IPS-18a (cell line): ENCODE results near the gene DOCK9.

Source experiments
- H3K27ac ChIP-seq: one replicate; pipeline ENCODE4 v1.5.1; 2013; ENCODE audit warnings: low read length
- H3K27me3 ChIP-seq: one replicate; pipeline ENCODE4 v1.6.1; 2013; ENCODE audit warnings: mild to moderate bottlenecking, low read length; ENCODE audit not compliant: control insufficient read depth, insufficient read depth
- H3K36me3 ChIP-seq: one replicate; pipeline ENCODE4 v1.6.1; 2013; ENCODE audit warnings: low read depth, low read length; ENCODE audit not compliant: control insufficient read depth
- H3K4me1 ChIP-seq: one replicate; pipeline ENCODE4 v1.6.1; 2013; ENCODE audit warnings: low read depth, low read length; ENCODE audit not compliant: control insufficient read depth
- H3K4me3 ChIP-seq: one replicate; pipeline ENCODE4 v1.5.1; 2013; ENCODE audit warnings: low read length
- H3K9ac ChIP-seq: one replicate; pipeline ENCODE4 v1.6.1; 2013; ENCODE audit warnings: mild to moderate bottlenecking, low read length, moderate library complexity
- H3K9me3 ChIP-seq: one replicate; pipeline ENCODE4 v1.6.1; 2013; ENCODE audit warnings: low read depth, low read length; ENCODE audit not compliant: control insufficient read depth

Gene DOCK9

DNA sequence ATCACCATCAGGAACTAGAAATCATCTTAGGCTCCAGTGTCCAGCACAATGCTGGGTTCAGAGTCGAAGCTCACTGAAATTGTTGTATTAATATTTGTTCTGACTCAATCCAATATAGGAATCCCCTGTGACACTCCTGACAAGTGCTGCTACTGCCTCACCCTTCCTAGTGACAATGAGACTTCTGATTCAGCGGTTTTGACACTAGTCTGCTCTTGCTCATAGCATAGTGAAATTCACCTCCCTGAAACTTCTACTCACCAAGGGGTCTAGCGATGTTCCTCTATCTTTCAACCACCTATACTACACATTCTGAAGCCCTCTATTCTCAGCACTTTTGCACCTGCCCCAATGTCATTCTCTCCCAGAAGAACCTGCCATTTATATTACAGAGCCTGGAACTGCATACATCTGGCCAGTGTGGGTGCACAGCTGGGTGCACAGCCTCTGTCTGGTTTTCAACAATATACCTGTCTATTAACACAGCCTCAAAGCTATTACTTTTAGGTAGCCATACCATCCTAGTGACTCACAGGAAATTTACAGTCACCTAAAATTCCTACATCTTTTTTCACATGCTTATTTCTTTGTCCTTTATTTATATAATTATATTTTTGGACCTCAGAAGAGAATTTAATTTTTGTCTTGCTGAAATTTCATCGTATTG is 88.3 kb downstream of the DOCK9 start:
- Histone ChIP-seq H3K36me3 (no peaks in the 10 kb centered on the region), H3K27me3 (no peaks in the 10 kb centered on the region), H3K27ac (no peak overlapping the region), H3K9me3 (no peaks in the 10 kb centered on the region), H3K4me1 (peaks cover 42% of the 10 kb centered on the region), H3K4me3 (no peak overlapping the region), H3K9ac (no peak overlapping the region)

GRCh38 chr13:98888890-98889279 is 89.0 kb downstream of the DOCK9 start:
- no peak overlapping the region for H3K4me3 ChIP-seq
- no peak overlapping the region for H3K27ac ChIP-seq
- H3K4me1 ChIP-seq, result peaks cover 42% of the 10 kb centered on the region
- no peaks in the 10 kb centered on the region for H3K9me3 ChIP-seq
- H3K36me3 ChIP-seq, result no peaks in the 10 kb centered on the region
- no peaks in the 10 kb centered on the region for H3K27me3 ChIP-seq
- no peak overlapping the region for H3K9ac ChIP-seq

DNA sequence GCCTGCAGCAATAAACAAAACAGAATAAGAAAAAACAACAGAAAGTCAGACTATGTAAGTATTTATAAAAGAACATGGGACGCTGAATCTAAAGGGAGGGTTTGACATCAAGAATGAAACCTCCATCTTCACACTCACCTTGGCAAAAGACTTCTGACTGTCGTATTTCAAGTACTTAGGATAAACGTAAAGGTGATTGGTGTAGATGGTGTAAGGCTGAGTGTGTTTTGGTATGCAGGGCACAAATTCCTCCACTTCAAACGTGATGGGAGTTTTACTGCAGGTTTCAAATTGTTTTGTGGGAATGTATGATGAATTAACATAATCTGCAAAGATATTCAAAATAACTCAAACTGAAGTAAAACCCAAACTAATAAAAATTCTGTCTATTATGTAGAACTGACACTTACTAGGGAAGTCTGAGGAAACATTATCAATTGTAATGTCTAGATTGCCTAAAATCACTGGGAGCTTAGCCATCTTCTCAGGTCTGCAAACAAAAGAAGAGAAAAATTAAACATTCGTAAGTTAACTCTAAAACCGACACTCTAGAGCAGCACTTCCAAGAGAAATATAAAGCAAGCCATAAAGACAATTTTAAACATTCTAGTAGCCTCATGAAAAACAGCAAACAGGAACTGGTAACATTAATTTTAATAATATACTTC is 89.5 kb downstream of the DOCK9 start:
- Histone ChIP-seq H3K4me1 (peaks cover 42% of the 10 kb centered on the region), H3K36me3 (no peaks in the 10 kb centered on the region), H3K27me3 (no peaks in the 10 kb centered on the region), H3K9me3 (no peaks in the 10 kb centered on the region), H3K9ac (no peak overlapping the region), H3K4me3 (no peak overlapping the region), H3K27ac (no peak overlapping the region)

- Histone ChIP-seq H3K36me3 (no peaks in the 10 kb centered on the region), H3K27ac (no peak overlapping the region), H3K4me1 (peaks cover 29% of the 10 kb centered on the region), H3K9ac (no peak overlapping the region), H3K27me3 (no peaks in the 10 kb centered on the region), H3K4me3 (no peak overlapping the region), H3K9me3 (no peaks in the 10 kb centered on the region)
Measured at GRCh38 chr13:98886587-98887230, 91.2 kb downstream of the DOCK9 start.

DNA sequence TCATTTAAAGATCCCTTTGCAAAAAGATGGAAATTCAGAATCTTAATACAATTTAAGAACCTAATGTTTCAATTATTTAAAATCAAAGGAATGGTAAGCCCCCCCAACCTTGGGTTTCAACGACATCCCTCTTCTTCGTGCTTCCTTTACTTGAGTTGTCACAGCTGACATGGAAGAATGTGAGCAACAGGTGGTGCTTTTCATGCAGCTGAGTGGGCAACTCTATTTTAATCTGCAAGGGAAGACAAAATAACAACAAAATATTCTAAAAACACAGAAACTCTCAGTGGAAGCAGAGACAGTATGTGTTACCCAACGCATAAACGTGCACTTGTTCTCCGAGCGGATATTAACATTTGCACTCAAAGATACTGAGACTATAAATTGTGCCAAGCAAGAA is 92.3 kb downstream of the DOCK9 start:
- H3K4me3 ChIP-seq, result no peak overlapping the region
- H3K9ac ChIP-seq, result no peak overlapping the region
- no peak overlapping the region for H3K27ac ChIP-seq
- H3K4me1 ChIP-seq, result peaks cover 25% of the 10 kb centered on the region
- H3K27me3 ChIP-seq, result no peaks in the 10 kb centered on the region
- no peaks in the 10 kb centered on the region for H3K9me3 ChIP-seq
- no peaks in the 10 kb centered on the region for H3K36me3 ChIP-seq

DNA sequence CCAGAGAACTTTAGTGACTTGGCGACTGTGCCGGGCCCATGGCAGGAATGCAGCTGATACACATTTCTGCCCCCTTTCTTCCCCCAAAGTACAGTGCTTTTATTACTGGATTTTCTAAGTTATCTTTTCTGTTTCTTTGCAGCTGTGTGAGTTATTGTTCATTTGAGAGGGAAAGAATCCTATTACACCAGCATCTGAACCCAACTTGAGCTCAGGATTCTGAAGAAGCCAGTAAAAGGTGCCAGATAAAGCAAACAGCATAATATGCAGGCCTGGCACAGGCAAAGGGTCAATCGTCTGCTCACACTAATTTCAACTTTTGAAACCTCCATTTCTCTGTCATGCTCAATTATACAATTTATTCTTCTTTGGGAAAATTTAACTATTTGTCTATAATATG is 93.9 kb downstream of the DOCK9 start:
- H3K27ac ChIP-seq, result no peak overlapping the region
- H3K4me3 ChIP-seq, result no peak overlapping the region
- no peaks in the 10 kb centered on the region for H3K27me3 ChIP-seq
- H3K9ac ChIP-seq, result no peak overlapping the region
- H3K4me1 ChIP-seq, result peaks cover 19% of the 10 kb centered on the region
- H3K9me3 ChIP-seq, result no peaks in the 10 kb centered on the region
- no peaks in the 10 kb centered on the region for H3K36me3 ChIP-seq

DNA sequence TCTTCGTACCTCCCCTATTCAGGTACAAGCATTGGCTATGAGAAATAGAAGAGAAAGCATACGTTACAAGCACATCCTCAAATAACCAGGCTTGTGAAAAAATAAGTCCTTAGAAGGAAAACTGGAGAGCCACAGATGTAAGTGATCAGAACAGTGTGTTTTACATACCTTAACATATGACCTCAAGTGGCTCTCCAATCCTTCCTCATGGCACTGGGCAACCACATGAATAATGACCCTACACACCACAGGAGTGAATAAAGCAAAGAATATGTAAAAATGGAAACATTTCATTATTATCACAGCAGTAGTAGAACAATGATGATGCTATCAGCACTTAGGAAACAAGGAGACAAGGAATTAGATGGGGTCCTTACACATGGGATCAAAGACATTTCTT is 96.5 kb downstream of the DOCK9 start:
- no peak overlapping the region for H3K9ac ChIP-seq
- H3K36me3 ChIP-seq, result no peaks in the 10 kb centered on the region
- no peak overlapping the region for H3K4me3 ChIP-seq
- no peaks in the 10 kb centered on the region for H3K9me3 ChIP-seq
- no peaks in the 10 kb centered on the region for H3K27me3 ChIP-seq
- no peak overlapping the region for H3K27ac ChIP-seq
- H3K4me1 ChIP-seq, result peaks cover 11% of the 10 kb centered on the region

GRCh38 chr13:98880677-98881076 is 97.2 kb downstream of the DOCK9 start:
- Histone ChIP-seq H3K4me1 (peaks cover 8% of the 10 kb centered on the region), H3K9me3 (no peaks in the 10 kb centered on the region), H3K27me3 (no peaks in the 10 kb centered on the region), H3K4me3 (no peak overlapping the region), H3K9ac (no peak overlapping the region), H3K36me3 (no peaks in the 10 kb centered on the region), H3K27ac (no peak overlapping the region)

DNA sequence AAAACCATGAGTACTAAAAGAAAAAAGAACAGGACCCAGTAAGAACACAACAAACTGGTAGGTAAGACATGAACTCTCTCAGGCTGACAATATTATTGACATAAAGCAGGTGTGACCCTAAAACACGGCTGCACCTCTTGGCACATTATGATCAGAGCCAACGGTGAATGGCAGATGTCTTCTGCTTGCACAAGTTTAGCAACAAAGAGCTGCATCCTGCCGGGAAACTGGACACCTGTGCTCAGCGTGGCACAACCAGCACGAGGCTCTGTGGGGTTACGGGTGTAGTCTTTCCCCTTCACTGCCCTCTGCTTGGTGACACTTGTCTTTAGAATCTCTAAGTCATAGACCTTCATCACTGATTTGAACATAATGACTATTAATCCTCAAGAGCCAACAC is 97.9 kb downstream of the DOCK9 start:
- no peaks in the 10 kb centered on the region for H3K36me3 ChIP-seq
- H3K9me3 ChIP-seq, result no peaks in the 10 kb centered on the region
- no peak overlapping the region for H3K4me3 ChIP-seq
- H3K27me3 ChIP-seq, result no peaks in the 10 kb centered on the region
- no peak overlapping the region for H3K9ac ChIP-seq
- H3K27ac ChIP-seq, result no peak overlapping the region
- peaks cover 16% of the 10 kb centered on the region for H3K4me1 ChIP-seq

DNA sequence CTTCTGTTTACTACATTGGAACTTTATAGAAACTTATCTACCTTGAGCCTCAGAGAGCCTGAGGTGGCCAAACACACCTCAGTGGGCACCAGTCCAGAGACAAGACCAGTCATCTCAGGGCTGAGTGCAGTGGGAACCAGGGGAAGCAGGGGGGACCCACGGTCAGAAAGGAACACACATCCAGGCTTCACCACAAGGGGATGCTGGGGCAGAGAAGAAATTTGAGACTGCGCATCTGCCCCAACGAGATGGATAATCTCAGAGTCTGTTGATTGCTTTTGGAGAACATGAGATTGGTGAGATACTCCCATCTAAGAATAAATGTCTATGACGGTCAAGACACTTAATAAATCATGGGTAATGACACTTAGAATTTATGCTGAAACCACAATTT is 98.7 kb downstream of the DOCK9 start:
- Histone ChIP-seq H3K27ac (no peak overlapping the region), H3K27me3 (no peaks in the 10 kb centered on the region), H3K9me3 (no peaks in the 10 kb centered on the region), H3K9ac (no peak overlapping the region), H3K36me3 (no peaks in the 10 kb centered on the region), H3K4me3 (no peak overlapping the region), H3K4me1 (peaks cover 16% of the 10 kb centered on the region)

- Histone ChIP-seq H3K4me3 (no peak overlapping the region), H3K9ac (no peak overlapping the region), H3K27ac (no peak overlapping the region), H3K27me3 (no peaks in the 10 kb centered on the region), H3K9me3 (peaks cover 1% of the 10 kb centered on the region), H3K36me3 (no peaks in the 10 kb centered on the region), H3K4me1 (peaks cover 16% of the 10 kb centered on the region)
Measured at GRCh38 chr13:98878486-98879126, 99.3 kb downstream of the DOCK9 start.
